A673 (cell line): Measurements from ENCODE around the gene SLC6A6.

Experiments used
- CTCF ChIP-seq: fragments of 300-800, 200-600 bp; sonication (generic); conservative IDR thresholded peaks from 2 replicates; pipeline ENCODE4 v1.5.1; 2017; ENCODE audit warnings: low read depth, mild to moderate bottlenecking, antibody characterized with exemption, low read length, moderate library complexity, mixed read lengths
- EZH2 ChIP-seq: fragments of 200-600 bp; sonication (generic); IDR thresholded peaks from 2 replicates; pipeline ENCODE4 v1.6.1; 2017; ENCODE audit warnings: borderline replicate concordance, low read depth, mild to moderate bottlenecking, mixed read lengths, antibody characterized with exemption, low read length; ENCODE audit not compliant: poor library complexity, severe bottlenecking

GRCh38 chr3:14491396-14492190 is 89.2 kb downstream of the SLC6A6 start:
- TF ChIP-seq CTCF (no peak), EZH2 (no peak)
